Activated T-cell treated with anti-CD3 and anti-CD28 coated beads for 1 hour (primary cell): ENCODE data around the gene GRK4.

Experiments used
- DNase-seq: peaks from one replicate; pipeline ENCODE4 v3.0.0-alpha.2; 2020; ENCODE audit warnings: low read depth

Gene GRK4

GRCh38 chr4:3013839-3014350 is 50.5 kb downstream of the GRK4 start:
- no peak for DNase-seq

GRCh38 chr4:3016961-3017360 is 53.6 kb downstream of the GRK4 start:
- DNase-seq: no peak

- DNase-seq: no peak
These were observed 54.1 kb downstream of the GRK4 start for GRCh38 chr4:3017504-3017903.

GRCh38 chr4:3019145-3019846 is 55.9 kb downstream of the GRK4 start:
- no peak for DNase-seq

- no peak for DNase-seq
These were observed 57.8 kb downstream of the GRK4 start for GRCh38 chr4:3021127-3021526.

- DNase-seq: no peak
These were observed 58.3 kb downstream of the GRK4 start for GRCh38 chr4:3021627-3022026.

GRCh38 chr4:3022112-3022511 is 58.7 kb downstream of the GRK4 start:
- DNase-seq: no peak

- DNase-seq: no peak
These were observed 59.3 kb downstream of the GRK4 start for GRCh38 chr4:3022651-3023050.

GRCh38 chr4:3025881-3026280 is 62.5 kb downstream of the GRK4 start:
- no peak for DNase-seq

GRCh38 chr4:3026540-3026939 is 63.2 kb downstream of the GRK4 start:
- no peak for DNase-seq

GRCh38 chr4:3029464-3029863 is 66.1 kb downstream of the GRK4 start:
- no peak for DNase-seq

GRCh38 chr4:3030566-3031356 is 67.4 kb downstream of the GRK4 start:
- no peak for DNase-seq

- no peak for DNase-seq
These were observed 68.1 kb downstream of the GRK4 start for GRCh38 chr4:3031357-3032082.

- DNase-seq: no peak
These were observed 70.9 kb downstream of the GRK4 start for GRCh38 chr4:3034231-3034630.

- no peak for DNase-seq
These were observed 71.9 kb downstream of the GRK4 start for GRCh38 chr4:3035249-3035648.

- DNase-seq: no peak
These were observed 72.3 kb downstream of the GRK4 start for GRCh38 chr4:3035674-3036073.

- no peak for DNase-seq
These were observed 73.0 kb downstream of the GRK4 start for GRCh38 chr4:3036131-3036952.

GRCh38 chr4:3037957-3038461 is 74.6 kb downstream of the GRK4 start:
- DNase-seq: no peak

GRCh38 chr4:3039706-3040366 is 76.5 kb downstream of the GRK4 start:
- no peak for DNase-seq

- no peak for DNase-seq
These were observed 77.3 kb downstream of the GRK4 start for GRCh38 chr4:3040452-3041191.
